ENCODE results near the gene HP. TPM values are rescaled to one million over a fixed set of nuclear protein-coding genes. Genes with fewer than 3 reads are reported as not detected.

HP gene
- total and polyA plus RNA-seq, 2 of the 13 experiments (the other 11 are each of a cell fraction or from before 2014, with no cell fraction given), result 387 to 524 TPM

GRCh38 chr16:72104905-72105304, 50.6 kb downstream of the HP start (continued):
- TF ChIP-seq ARID4A (CRISPR knock-in tag; IDR thresholded peaks at IDR 0.05; ENCODE audit: borderline replicate concordance) (no peak), POLR2A (IDR thresholded peaks at IDR 0.05; ENCODE audit: insufficient read depth in 1 of 2, low read depth in 2 of 2, low read length in 2 of 2) (0 out of 4 replicates have a peak, but pooled peaks of 1 of the 2 experiments have one; percentile 18), AGO2 (optimal IDR thresholded peaks at IDR 0.05; ENCODE audit: low read depth, low read length) (peak; percentile 30), ZNF331 (CRISPR knock-in tag; IDR thresholded peaks at IDR 0.05) (no peak)
- TF ChIP-seq, protein P1, sequence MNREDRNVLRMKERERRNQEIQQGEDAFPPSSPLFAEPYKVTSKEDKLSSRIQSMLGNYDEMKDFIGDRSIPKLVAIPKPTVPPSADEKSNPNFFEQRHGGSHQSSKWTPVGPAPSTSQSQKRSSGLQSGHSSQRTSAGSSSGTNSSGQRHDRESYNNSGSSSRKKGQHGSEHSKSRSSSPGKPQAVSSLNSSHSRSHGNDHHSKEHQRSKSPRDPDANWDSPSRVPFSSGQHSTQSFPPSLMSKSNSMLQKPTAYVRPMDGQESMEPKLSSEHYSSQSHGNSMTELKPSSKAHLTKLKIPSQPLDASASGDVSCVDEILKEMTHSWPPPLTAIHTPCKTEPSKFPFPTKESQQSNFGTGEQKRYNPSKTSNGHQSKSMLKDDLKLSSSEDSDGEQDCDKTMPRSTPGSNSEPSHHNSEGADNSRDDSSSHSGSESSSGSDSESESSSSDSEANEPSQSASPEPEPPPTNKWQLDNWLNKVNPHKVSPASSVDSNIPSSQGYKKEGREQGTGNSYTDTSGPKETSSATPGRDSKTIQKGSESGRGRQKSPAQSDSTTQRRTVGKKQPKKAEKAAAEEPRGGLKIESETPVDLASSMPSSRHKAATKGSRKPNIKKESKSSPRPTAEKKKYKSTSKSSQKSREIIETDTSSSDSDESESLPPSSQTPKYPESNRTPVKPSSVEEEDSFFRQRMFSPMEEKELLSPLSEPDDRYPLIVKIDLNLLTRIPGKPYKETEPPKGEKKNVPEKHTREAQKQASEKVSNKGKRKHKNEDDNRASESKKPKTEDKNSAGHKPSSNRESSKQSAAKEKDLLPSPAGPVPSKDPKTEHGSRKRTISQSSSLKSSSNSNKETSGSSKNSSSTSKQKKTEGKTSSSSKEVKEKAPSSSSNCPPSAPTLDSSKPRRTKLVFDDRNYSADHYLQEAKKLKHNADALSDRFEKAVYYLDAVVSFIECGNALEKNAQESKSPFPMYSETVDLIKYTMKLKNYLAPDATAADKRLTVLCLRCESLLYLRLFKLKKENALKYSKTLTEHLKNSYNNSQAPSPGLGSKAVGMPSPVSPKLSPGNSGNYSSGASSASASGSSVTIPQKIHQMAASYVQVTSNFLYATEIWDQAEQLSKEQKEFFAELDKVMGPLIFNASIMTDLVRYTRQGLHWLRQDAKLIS (CRISPR knock-in tag; IDR thresholded peaks at IDR 0.05), result no peak

All from HepG2 (cell line).